AG09309 (cell line): Measurements from ENCODE around the gene TTYH3.

Experiments
- DNase-seq: peaks from one replicate; pipeline ENCODE4 v3.0.0-alpha.2; 2010; ENCODE audit warnings: low read depth
- H3K4me3 ChIP-seq: 2 replicates; pipeline ENCODE4 v1.5.1; 2011; ENCODE audit warnings: mild to moderate bottlenecking, low read depth, low read length, moderate library complexity; ENCODE audit not compliant: control insufficient read depth
- TF ChIP-seq, protein P1 (sequence below): IDR thresholded peaks from 2 replicates; pipeline ENCODE4 v1.5.1; 2011; ENCODE audit warnings: mild to moderate bottlenecking, low read depth, low read length, inconsistent platforms; ENCODE audit not compliant: insufficient read depth, control insufficient read depth; ENCODE audit errors: missing control alignments

TTYH3 gene

GRCh38 chr7:2612445-2613097, 19.2 kb upstream of the TTYH3 start:
- TF ChIP-seq, protein P1, sequence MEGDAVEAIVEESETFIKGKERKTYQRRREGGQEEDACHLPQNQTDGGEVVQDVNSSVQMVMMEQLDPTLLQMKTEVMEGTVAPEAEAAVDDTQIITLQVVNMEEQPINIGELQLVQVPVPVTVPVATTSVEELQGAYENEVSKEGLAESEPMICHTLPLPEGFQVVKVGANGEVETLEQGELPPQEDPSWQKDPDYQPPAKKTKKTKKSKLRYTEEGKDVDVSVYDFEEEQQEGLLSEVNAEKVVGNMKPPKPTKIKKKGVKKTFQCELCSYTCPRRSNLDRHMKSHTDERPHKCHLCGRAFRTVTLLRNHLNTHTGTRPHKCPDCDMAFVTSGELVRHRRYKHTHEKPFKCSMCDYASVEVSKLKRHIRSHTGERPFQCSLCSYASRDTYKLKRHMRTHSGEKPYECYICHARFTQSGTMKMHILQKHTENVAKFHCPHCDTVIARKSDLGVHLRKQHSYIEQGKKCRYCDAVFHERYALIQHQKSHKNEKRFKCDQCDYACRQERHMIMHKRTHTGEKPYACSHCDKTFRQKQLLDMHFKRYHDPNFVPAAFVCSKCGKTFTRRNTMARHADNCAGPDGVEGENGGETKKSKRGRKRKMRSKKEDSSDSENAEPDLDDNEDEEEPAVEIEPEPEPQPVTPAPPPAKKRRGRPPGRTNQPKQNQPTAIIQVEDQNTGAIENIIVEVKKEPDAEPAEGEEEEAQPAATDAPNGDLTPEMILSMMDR, result no peak
- DNase-seq, result no peak
- no peak overlapping the region for H3K4me3 ChIP-seq

- H3K4me3 ChIP-seq, result no peak overlapping the region
- no peak for DNase-seq
- TF ChIP-seq, protein P1, result no peak
Measured at GRCh38 chr7:2613098-2613930, 18.5 kb upstream of the TTYH3 start.

- TF ChIP-seq, protein P1, result no peak
- DNase-seq, result peak; percentile 31
- no peak overlapping the region for H3K4me3 ChIP-seq
Measured at GRCh38 chr7:2613931-2614600, 17.7 kb upstream of the TTYH3 start.

DNA sequence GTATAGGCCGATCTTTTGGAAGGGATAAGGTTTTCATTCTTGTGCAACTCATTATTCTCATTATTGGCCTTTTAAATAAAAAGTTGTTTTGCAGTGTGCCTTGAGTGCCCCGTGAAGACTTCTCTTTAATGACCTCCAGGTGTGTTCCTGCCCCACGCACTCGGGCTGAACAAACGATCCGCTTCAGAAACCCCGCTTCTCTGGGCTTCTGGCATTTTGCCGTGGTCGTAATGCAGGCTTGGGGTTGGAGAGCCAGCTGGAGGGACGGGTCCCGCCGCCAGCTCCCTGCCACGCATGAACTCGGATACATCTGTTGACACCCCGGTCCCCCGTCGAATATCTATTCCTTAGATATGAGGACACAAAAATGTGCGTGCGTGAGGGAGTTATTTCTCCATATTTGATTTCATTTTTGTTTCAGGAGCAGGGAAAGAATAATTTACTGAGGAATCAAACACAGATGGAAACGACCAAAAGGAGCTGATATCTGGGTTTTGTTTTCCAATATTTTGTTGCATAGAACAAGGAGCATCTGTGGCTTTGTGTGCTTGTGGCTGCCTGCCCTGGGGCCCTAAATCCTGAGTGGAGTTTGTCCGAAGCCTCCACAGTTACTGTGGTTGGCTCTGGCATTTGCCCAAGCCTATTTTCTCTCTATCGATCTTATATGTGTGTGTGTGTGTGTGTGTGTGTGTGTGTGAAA, 17.0 kb upstream of the TTYH3 start:
- TF ChIP-seq, protein P1, result no peak
- H3K4me3 ChIP-seq, result no peak overlapping the region
- DNase-seq, result no peak

DNA sequence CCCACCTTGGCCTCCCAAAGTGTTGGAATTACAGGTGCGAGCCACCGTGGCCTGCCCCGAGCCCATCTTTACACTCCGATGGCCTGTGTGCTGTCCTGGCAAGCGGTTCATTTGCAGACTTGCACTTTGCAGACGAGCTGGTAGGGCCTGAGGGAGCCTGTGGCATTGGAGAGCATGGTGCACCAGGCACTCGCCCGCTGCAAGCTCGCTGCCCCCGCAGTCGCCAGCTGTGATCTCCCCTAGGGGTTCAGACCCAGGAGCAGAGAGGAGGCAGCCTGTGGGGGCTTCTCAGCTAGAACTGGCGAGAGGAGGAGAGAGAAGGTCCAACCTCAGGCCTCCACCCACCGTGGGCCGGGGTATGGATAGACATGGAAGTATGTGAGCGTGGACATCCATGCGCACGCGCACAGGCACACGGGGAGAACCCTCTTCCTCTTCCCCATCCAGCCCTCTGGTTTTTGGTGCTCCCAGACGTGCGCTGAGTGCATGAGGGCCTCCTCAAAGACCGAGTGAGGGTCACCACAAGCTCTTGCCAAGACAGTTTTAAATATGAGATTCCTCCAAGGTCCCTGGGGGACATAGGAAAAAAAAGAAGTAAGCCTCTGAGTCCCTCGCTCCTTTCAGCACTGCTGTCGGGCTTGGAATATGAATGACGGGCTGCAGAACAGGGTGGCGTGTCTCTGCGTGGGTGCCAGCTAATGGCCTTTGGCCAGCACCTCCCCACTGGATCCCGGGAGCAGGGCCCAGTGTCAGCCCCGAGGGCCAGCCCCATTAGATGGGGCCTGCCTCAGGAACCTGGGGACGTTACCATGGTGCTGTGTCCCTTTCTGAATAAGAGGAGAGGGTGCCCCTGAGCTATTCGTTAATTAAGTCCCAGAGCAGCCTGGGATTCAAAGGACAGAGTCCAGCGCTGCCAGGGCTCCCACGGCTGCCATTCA, 15.1 kb upstream of the TTYH3 start:
- no peak for DNase-seq
- no peak overlapping the region for H3K4me3 ChIP-seq
- TF ChIP-seq, protein P1, result no peak
